ENCODE results near the gene NOS1. TPM values are rescaled to one million over a fixed set of nuclear protein-coding genes. Genes with fewer than 3 reads are reported as not detected.
A peak's percentile ranks its signal among the peaks of the same experiment; 100 is the strongest.

NOS1 gene
- total RNA-seq, 2 experiments from 2014 or later = not detected

DNA sequence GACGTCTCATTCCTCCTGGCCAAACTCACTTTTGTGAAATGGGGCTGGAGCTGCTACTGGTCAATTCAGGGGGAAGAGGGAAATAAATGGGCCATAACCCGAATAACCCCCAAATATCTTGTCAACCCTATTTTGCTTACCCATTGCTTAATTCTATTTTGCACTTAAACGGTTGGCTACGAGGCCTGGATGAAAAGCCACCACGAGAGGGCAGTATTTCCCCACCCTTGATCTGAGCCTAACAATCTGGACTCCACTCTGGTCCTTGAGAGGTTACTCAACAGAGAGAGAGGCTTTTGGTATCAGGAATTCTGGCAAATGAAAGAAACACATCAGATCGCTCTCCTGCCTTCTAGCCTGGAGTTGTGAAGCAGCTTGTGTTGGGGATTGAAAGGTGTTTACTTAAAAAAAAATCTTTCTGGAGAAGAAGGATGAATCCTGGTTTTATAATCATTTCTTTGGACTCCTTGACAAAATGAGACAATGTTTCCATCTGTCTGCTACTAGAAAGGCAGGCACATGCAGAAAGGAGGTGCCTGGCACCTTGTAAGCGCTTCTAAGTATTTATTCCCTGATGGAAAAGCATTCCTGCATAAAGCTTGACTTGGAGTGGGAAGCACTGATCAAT lies 148.7 kb downstream of the NOS1 start:
- BruUV-seq (replicated peaks) = no TSS peak
- H3K79me2 ChIP-seq (ENCODE audit: insufficient read depth, low read depth, low read length) = no peaks in the 10 kb centered on the region
- peak; percentile 62 for DNase-seq (ENCODE audit: low spot score)

DNA sequence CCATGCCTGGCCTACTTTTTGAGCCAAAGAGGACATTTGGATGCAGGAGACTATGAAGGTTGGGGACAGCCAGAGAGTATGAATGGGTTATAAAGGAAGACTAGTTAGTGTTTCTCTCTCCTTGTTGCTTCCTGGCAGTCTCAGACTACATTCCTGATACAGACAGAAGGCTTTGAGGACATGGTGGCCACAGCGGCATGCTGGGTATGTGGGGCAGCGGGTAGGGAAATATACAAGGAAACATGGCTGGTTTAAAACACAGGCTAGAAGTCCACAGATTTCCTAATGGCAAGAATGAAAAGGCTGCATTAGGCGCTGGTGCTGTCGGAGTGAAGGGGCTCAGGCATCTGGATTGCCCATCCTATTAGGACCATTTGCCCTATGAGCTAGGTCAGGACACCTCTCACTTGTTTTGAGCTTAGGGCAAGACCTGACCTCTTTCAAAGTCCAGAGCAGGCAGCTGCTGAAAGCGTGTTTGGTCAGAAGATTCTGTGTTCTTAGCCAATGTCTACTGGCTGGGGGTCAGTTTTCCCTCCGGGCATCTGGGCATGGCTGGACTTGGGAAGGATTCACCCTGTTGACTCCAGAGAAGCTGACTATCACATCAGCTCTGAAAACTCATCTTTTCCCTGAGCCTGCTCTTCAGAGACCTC lies 151.0 kb downstream of the NOS1 start:
- ChIA-PET CTCF (ENCODE audit: unreplicated experiment) (no interaction called here), POLR2A (interaction anchor here (0.6 kb wide), 1 partner anchor 36 kb away, joined by 3 read pairs; no protein-coding TSS in a partner anchor)
- Histone ChIP-seq H3K36me3 (ENCODE audit: insufficient read depth, low read length) (no peaks in the 10 kb centered on the region), H2AFZ (ENCODE audit: low read length) (no peak overlapping the region), H3K79me2 (ENCODE audit: insufficient read depth, low read depth, low read length) (no peaks in the 10 kb centered on the region), H3K4me1 (ENCODE audit: insufficient read depth, low read length, poor library complexity, severe bottlenecking) (no peaks in the 10 kb centered on the region), H4K20me1 (ENCODE audit: insufficient read depth, low read length) (no peaks in the 10 kb centered on the region), H3K4me2 (ENCODE audit: low read length) (no peak overlapping the region), H3K9me3 (ENCODE audit: low read length) (no peaks in the 10 kb centered on the region), H3K27ac (ENCODE audit: low read depth, low read length, poor library complexity, severe bottlenecking) (no peak overlapping the region), H3K4me3 (ENCODE audit: low read depth, low read length, poor library complexity, severe bottlenecking) (no peak overlapping the region), H3K9me2 (ENCODE audit: insufficient read depth, low read length) (no peaks in the 10 kb centered on the region)
- intact Hi-C loops (cut with micrococcal nuclease; ENCODE audit: unreplicated experiment) = loop anchor here (10.0 kb wide), 1 partner anchor 624 kb away; no protein-coding TSS in a partner anchor
- no peak for DNase-seq (ENCODE audit: low spot score)
- no peak for TF ChIP-seq EZH2phosphoT487 (IDR thresholded peaks at IDR 0.05; ENCODE audit: borderline replicate concordance, low read depth, low read length)
- TF ChIP-seq, protein P1, sequence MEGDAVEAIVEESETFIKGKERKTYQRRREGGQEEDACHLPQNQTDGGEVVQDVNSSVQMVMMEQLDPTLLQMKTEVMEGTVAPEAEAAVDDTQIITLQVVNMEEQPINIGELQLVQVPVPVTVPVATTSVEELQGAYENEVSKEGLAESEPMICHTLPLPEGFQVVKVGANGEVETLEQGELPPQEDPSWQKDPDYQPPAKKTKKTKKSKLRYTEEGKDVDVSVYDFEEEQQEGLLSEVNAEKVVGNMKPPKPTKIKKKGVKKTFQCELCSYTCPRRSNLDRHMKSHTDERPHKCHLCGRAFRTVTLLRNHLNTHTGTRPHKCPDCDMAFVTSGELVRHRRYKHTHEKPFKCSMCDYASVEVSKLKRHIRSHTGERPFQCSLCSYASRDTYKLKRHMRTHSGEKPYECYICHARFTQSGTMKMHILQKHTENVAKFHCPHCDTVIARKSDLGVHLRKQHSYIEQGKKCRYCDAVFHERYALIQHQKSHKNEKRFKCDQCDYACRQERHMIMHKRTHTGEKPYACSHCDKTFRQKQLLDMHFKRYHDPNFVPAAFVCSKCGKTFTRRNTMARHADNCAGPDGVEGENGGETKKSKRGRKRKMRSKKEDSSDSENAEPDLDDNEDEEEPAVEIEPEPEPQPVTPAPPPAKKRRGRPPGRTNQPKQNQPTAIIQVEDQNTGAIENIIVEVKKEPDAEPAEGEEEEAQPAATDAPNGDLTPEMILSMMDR (conservative IDR thresholded peaks at IDR 0.05; ENCODE audit: low read length) = no peak
- BruUV-seq (replicated peaks) = no TSS peak

More for the DNA sequence above, 148.7 kb downstream of the NOS1 start:
- H2AFZ ChIP-seq (ENCODE audit: low read length) = no peak overlapping the region
- no peaks in the 10 kb centered on the region for H3K4me1 ChIP-seq (ENCODE audit: insufficient read depth, low read length, poor library complexity, severe bottlenecking)
- H4K20me1 ChIP-seq (ENCODE audit: insufficient read depth, low read length) = no peaks in the 10 kb centered on the region
- H3K36me3 ChIP-seq (ENCODE audit: insufficient read depth, low read length) = no peaks in the 10 kb centered on the region
- no peak overlapping the region for H3K4me2 ChIP-seq (ENCODE audit: low read length)
- no peaks in the 10 kb centered on the region for H3K9me2 ChIP-seq (ENCODE audit: insufficient read depth, low read length)
- ChIA-PET POLR2A (no interaction called here), CTCF (ENCODE audit: unreplicated experiment) (no interaction called here)
- no peak overlapping the region for H3K27ac ChIP-seq (ENCODE audit: low read depth, low read length, poor library complexity, severe bottlenecking)
- intact Hi-C loops (cut with micrococcal nuclease; ENCODE audit: unreplicated experiment) = loop anchor here (10.0 kb wide), 1 partner anchor 622 kb away; no protein-coding TSS in a partner anchor
- H3K9me3 ChIP-seq (ENCODE audit: low read length) = no peaks in the 10 kb centered on the region
- TF ChIP-seq, protein P1 (conservative IDR thresholded peaks at IDR 0.05; ENCODE audit: low read length) = peak; percentile 94
- no peak for TF ChIP-seq EZH2phosphoT487 (IDR thresholded peaks at IDR 0.05; ENCODE audit: borderline replicate concordance, low read depth, low read length)
- no peak overlapping the region for H3K4me3 ChIP-seq (ENCODE audit: low read depth, low read length, poor library complexity, severe bottlenecking)

DNA sequence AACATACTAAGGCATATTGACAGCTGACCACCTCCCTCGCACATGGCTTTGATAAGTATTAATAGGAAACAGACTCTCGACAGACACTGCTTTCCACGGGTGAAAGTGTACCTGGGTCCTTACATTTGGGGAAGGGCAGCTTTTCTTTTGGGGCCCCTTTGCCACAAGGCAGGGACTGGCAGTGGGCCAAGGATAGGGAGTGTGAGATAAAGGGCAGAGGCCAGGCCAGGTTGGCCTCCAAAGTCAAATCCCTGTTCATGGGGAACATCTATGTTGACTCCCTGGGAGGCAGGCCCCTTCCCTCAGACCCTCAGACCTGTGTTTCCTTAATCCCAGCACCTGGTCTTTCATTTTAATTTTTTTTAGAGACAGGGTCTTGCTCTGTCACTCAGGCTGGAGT lies 151.8 kb downstream of the NOS1 start:
- CTCF ChIA-PET (ENCODE audit: unreplicated experiment) = no interaction called here

More for the DNA sequence above, 151.8 kb downstream of the NOS1 start:
- Histone ChIP-seq H3K4me1 (ENCODE audit: insufficient read depth, low read length, poor library complexity, severe bottlenecking) (no peaks in the 10 kb centered on the region), H3K4me3 (ENCODE audit: low read depth, low read length, poor library complexity, severe bottlenecking) (no peak overlapping the region), H2AFZ (ENCODE audit: low read length) (no peak overlapping the region), H3K9me2 (ENCODE audit: insufficient read depth, low read length) (no peaks in the 10 kb centered on the region), H3K79me2 (ENCODE audit: insufficient read depth, low read depth, low read length) (no peaks in the 10 kb centered on the region), H3K4me2 (ENCODE audit: low read length) (no peak overlapping the region), H4K20me1 (ENCODE audit: insufficient read depth, low read length) (no peaks in the 10 kb centered on the region), H3K36me3 (ENCODE audit: insufficient read depth, low read length) (no peaks in the 10 kb centered on the region), H3K27ac (ENCODE audit: low read depth, low read length, poor library complexity, severe bottlenecking) (no peak overlapping the region), H3K9me3 (ENCODE audit: low read length) (no peaks in the 10 kb centered on the region)
- intact Hi-C loops (cut with micrococcal nuclease; ENCODE audit: unreplicated experiment) = loop anchor here (10.0 kb wide), 1 partner anchor 625 kb away; no protein-coding TSS in a partner anchor
- no peak for TF ChIP-seq EZH2phosphoT487 (IDR thresholded peaks at IDR 0.05; ENCODE audit: borderline replicate concordance, low read depth, low read length)
- TF ChIP-seq, protein P1 (conservative IDR thresholded peaks at IDR 0.05; ENCODE audit: low read length) = no peak
- BruUV-seq (replicated peaks) = no TSS peak
- no peak for DNase-seq (ENCODE audit: low spot score)
- POLR2A ChIA-PET = no interaction called here
